Mammary epithelial cell (primary cell): Measurements from ENCODE around the gene TCP11L2.

Experiments
- CTCF ChIP-seq, 2 donors: IDR thresholded peaks in 1 of 2; conservative IDR thresholded peaks in 1 of 2; 2 replicates each; pipeline ENCODE4 v1.5.1; 2011 to 2012; ENCODE audit warnings: inconsistent platforms in 2 of 2, low read length in 2 of 2, mild to moderate bottlenecking in 2 of 2, control low read depth in 1 of 2, low read depth in 1 of 2; ENCODE audit not compliant: insufficient read depth in 1 of 2; ENCODE audit errors: extremely low read depth in 1 of 2
- EZH2 ChIP-seq: IDR thresholded peaks from 2 replicates; pipeline ENCODE4 v1.6.1; 2012; ENCODE audit warnings: low read length, inconsistent platforms, borderline replicate concordance

DNA sequence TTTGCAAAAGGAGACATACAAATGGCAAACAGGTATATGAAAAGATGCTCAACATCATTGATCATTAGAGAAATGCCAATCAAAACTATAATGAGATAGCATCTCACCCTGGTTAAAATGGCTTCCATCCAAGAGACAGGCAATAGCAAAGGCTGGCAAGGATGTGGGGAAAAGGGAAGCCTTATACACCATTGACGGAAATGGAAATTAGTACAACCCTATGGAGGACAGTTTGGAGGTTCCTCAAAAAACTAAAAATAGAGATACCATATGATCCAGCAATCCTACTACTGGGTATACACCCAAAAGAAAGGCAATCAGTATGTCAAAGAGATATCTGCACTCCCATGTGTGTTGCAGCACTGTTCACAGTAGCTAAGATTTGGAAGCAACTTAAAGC, 37.4 kb upstream of the TCP11L2 start:
- TF ChIP-seq CTCF (conservative IDR thresholded peaks at IDR 0.05 in 1 of 2, IDR thresholded peaks at IDR 0.05 in 1 of 2; ENCODE audit: extremely low read depth in 1 of 2, insufficient read depth in 1 of 2, low read depth in 1 of 2, low read length in 2 of 2), result no peak
- no peak for TF ChIP-seq EZH2
